ENCODE data around the gene SHROOM3. TPM values are rescaled to one million over a fixed set of nuclear protein-coding genes. Genes with fewer than 3 reads are reported as not detected.
A peak's percentile ranks its signal among the peaks of the same experiment; 100 is the strongest.

SHROOM3 gene
- total RNA-seq, 2 donors from 2014 or later = 18.1 to 21.8 TPM

DNA sequence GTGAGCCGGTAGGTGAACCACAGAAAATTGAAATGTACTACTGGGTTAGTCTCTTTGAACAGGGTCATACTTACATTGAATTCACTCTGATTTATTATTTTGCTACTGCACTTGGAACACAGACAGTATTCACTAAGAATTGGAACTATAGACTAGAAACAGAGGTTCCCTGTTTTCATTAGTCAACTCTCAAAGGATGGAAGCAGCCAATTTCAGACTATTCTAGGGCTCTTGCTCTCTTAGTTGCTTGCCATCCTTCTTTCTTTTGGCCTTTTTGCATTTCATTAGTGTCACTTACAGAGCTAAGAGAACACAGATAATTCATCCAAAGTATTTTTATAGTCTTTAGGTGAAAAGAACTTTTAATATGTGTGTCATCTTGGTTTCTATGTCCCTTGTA, 52.6 kb downstream of the SHROOM3 start:
- peaks cover 12% of the 10 kb centered on the region for H3K4me1 Mint-ChIP-seq
- H3K4me3 ChIP-seq (ENCODE audit: low read length) = no peak overlapping the region
- no peaks in the 10 kb centered on the region for H3K36me3 ChIP-seq (ENCODE audit: control insufficient read depth, insufficient read depth, low read length)
- no peaks in the 10 kb centered on the region for H3K27me3 Mint-ChIP-seq (ENCODE audit: insufficient read depth)
- H3K4me1 ChIP-seq (ENCODE audit: control insufficient read depth, insufficient read depth, low read length) = peaks cover 3% of the 10 kb centered on the region
- H3K36me3 Mint-ChIP-seq (ENCODE audit: low read depth) = no peaks in the 10 kb centered on the region
- no peak overlapping the region for H3K4me3 Mint-ChIP-seq
- no peak for DNase-seq
- H3K9ac ChIP-seq (ENCODE audit: extremely low read depth, low read length, poor library complexity, severe bottlenecking) = no peak overlapping the region
- H3K27me3 ChIP-seq (ENCODE audit: control insufficient read depth, insufficient read depth, low read length, poor library complexity, severe bottlenecking) = no peaks in the 10 kb centered on the region
- H3K27ac ChIP-seq (ENCODE audit: low read depth, low read length) = no peak overlapping the region
- TF ChIP-seq, protein P1, sequence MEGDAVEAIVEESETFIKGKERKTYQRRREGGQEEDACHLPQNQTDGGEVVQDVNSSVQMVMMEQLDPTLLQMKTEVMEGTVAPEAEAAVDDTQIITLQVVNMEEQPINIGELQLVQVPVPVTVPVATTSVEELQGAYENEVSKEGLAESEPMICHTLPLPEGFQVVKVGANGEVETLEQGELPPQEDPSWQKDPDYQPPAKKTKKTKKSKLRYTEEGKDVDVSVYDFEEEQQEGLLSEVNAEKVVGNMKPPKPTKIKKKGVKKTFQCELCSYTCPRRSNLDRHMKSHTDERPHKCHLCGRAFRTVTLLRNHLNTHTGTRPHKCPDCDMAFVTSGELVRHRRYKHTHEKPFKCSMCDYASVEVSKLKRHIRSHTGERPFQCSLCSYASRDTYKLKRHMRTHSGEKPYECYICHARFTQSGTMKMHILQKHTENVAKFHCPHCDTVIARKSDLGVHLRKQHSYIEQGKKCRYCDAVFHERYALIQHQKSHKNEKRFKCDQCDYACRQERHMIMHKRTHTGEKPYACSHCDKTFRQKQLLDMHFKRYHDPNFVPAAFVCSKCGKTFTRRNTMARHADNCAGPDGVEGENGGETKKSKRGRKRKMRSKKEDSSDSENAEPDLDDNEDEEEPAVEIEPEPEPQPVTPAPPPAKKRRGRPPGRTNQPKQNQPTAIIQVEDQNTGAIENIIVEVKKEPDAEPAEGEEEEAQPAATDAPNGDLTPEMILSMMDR (conservative IDR thresholded peaks at IDR 0.05) = no peak
- no peak overlapping the region for H3K27ac Mint-ChIP-seq
- H3K9me3 Mint-ChIP-seq = peaks cover 11% of the 10 kb centered on the region
- WGBS, 2 experiments (ENCODE audit: insufficient coverage in 1 of 2, insufficient read length in 1 of 2) = 100% methylated on average over 1 of the region's 1 CpG; no CpG with 5 or more reads in 1 of the 2 experiments
- no peaks in the 10 kb centered on the region for H3K9me3 ChIP-seq (ENCODE audit: control insufficient read depth, low read length)

DNA sequence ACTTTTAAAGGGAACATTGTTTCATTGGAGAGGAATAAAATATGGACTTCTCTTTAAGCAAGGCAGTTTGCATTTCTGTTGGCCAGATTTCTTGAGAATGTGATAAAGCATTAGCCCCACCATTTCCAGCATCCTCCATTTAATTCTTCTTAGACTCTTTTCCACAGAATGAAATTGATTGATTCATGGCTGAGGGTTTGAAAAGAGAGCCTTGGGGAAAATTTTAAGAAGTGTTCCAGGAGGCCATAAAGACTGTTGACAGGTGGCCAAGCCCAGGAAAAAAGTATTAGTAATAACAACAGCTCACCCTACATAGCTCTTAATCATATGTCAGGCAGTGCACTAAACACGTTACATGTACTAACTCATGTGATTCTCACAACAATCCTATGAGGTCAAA, 53.4 kb downstream of the SHROOM3 start:
- DNase-seq = no peak
- no peaks in the 10 kb centered on the region for H3K27me3 Mint-ChIP-seq (ENCODE audit: insufficient read depth)
- Histone ChIP-seq H3K27me3 (ENCODE audit: control insufficient read depth, insufficient read depth, low read length, poor library complexity, severe bottlenecking) (no peaks in the 10 kb centered on the region), H3K4me1 (ENCODE audit: control insufficient read depth, insufficient read depth, low read length) (peaks cover 3% of the 10 kb centered on the region), H3K9ac (ENCODE audit: extremely low read depth, low read length, poor library complexity, severe bottlenecking) (no peak overlapping the region), H3K27ac (ENCODE audit: low read depth, low read length) (peak overlapping the region; percentile 27), H3K36me3 (ENCODE audit: control insufficient read depth, insufficient read depth, low read length) (no peaks in the 10 kb centered on the region), H3K9me3 (ENCODE audit: control insufficient read depth, low read length) (no peaks in the 10 kb centered on the region), H3K4me3 (ENCODE audit: low read length) (no peak overlapping the region)
- H3K9me3 Mint-ChIP-seq = peaks cover 5% of the 10 kb centered on the region
- TF ChIP-seq, protein P1 (conservative IDR thresholded peaks at IDR 0.05) = no peak
- no peak overlapping the region for H3K27ac Mint-ChIP-seq
- H3K4me3 Mint-ChIP-seq = no peak overlapping the region
- no peaks in the 10 kb centered on the region for H3K36me3 Mint-ChIP-seq (ENCODE audit: low read depth)
- peaks cover 12% of the 10 kb centered on the region for H3K4me1 Mint-ChIP-seq
- WGBS, 2 experiments (ENCODE audit: insufficient coverage in 1 of 2, insufficient read length in 1 of 2) = 95 to 100% methylated on average over 1 of the region's 1 CpG

DNA sequence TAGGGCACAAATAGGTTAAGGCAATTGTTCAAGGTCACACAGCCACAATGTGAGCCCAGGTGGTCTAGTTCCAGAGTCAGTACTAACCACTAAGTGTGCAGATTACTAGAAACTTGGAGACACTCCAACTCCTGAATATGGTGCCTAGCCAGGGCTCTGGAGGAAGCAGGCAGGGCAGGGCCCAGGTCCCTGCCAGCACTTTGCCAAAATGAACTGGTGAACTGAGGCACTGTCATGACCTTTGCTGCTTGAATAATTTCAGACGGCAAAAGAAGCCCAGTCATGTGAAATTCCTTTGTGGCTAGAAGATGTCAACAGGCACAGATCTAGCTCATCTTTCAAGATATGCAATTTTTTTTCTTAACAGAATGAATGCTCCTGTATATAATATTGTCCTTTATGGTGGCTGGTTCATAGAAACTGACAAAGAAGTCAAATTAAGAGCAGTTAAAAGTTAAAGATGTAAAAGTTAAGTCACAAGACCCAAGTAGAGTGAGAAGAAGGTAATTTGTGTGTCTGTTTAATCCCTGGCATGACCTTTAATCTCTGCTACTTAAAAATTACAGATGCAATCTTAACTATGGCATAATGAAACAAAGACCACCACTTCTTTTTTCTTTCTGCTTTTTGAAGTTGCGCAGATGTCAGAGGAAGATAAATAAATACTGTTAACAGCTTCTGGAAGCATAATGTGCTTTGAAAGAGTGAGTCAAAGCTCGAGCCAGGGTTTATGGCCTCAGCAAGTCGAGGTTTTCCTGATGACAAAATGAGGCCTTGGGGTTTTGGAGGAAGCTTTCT, 54.1 kb downstream of the SHROOM3 start:
- H3K9me3 ChIP-seq (ENCODE audit: control insufficient read depth, low read length) = no peaks in the 10 kb centered on the region
- no peaks in the 10 kb centered on the region for H3K36me3 Mint-ChIP-seq (ENCODE audit: low read depth)
- DNase-seq = no peak
- H3K36me3 ChIP-seq (ENCODE audit: control insufficient read depth, insufficient read depth, low read length) = no peaks in the 10 kb centered on the region
- H3K9me3 Mint-ChIP-seq = peaks cover 3% of the 10 kb centered on the region
- no peak overlapping the region for H3K27ac Mint-ChIP-seq
- H3K4me3 ChIP-seq (ENCODE audit: low read length) = no peak overlapping the region
- no peaks in the 10 kb centered on the region for H3K27me3 ChIP-seq (ENCODE audit: control insufficient read depth, insufficient read depth, low read length, poor library complexity, severe bottlenecking)
- 92 to 97% methylated on average over 3 to 4 of the region's 4 CpGs for WGBS, 2 experiments (ENCODE audit: insufficient coverage in 1 of 2, insufficient read length in 1 of 2)
- H3K4me1 ChIP-seq (ENCODE audit: control insufficient read depth, insufficient read depth, low read length) = peaks cover 3% of the 10 kb centered on the region
- TF ChIP-seq, protein P1 (conservative IDR thresholded peaks at IDR 0.05) = no peak
- H3K9ac ChIP-seq (ENCODE audit: extremely low read depth, low read length, poor library complexity, severe bottlenecking) = no peak overlapping the region
- no peak overlapping the region for H3K4me3 Mint-ChIP-seq
- peak overlapping the region; percentile 4 for H3K27ac ChIP-seq (ENCODE audit: low read depth, low read length)
- H3K27me3 Mint-ChIP-seq (ENCODE audit: insufficient read depth) = no peaks in the 10 kb centered on the region
- peaks cover 12% of the 10 kb centered on the region for H3K4me1 Mint-ChIP-seq

All from endodermal cell (in vitro differentiated cells).